Loucy (cell line): Measurements from ENCODE around the gene FRS2.
"Not testable (repeated sequence)": the region's sequence is repeated elsewhere in the genome, so short reads cannot be mapped to it uniquely, and the experiment has no call there.

Experiments
- H2AFZ ChIP-seq: fragments of 200-600 bp; sonication (generic); 2 replicates; pipeline ENCODE4 v1.6.0; 2016; ENCODE audit warnings: antibody characterized with exemption, mild to moderate bottlenecking, low read length, moderate library complexity
- H3F3A ChIP-seq: fragments of 200-600 bp; 2 replicates; pipeline ENCODE4 v1.6.0; 2016; ENCODE audit warnings: antibody characterized with exemption, low read depth, mild to moderate bottlenecking
- H3K27me3 ChIP-seq: fragments of 200-600 bp; sonication (generic); 2 replicates; pipeline ENCODE4 v1.6.1; 2014; ENCODE audit warnings: low read length, mild to moderate bottlenecking; ENCODE audit not compliant: insufficient read depth, poor library complexity, severe bottlenecking
- H3K36me3 ChIP-seq: fragments of 200-600 bp; sonication (generic); 2 replicates; pipeline ENCODE4 v1.6.1; 2016; ENCODE audit warnings: low read length; ENCODE audit not compliant: insufficient read depth
- H3K4me1 ChIP-seq: fragments of 200-600 bp; sonication (generic); 2 replicates; pipeline ENCODE4 v1.5.1; 2014; ENCODE audit warnings: low read length, mild to moderate bottlenecking; ENCODE audit not compliant: insufficient read depth, poor library complexity, severe bottlenecking
- H3K4me2 ChIP-seq: fragments of 200-600 bp; sonication (generic); 2 replicates; pipeline ENCODE4 v1.6.0; 2014; ENCODE audit warnings: antibody characterized with exemption, low read length, low read depth, mild to moderate bottlenecking; ENCODE audit not compliant: poor library complexity, severe bottlenecking
- H3K4me3 ChIP-seq: fragments of 200-600 bp; sonication (generic); 2 replicates; pipeline ENCODE4 v1.5.1; 2014; ENCODE audit warnings: low read length, mild to moderate bottlenecking, mixed read lengths; ENCODE audit not compliant: poor library complexity, severe bottlenecking
- H3K79me2 ChIP-seq: fragments of 200-600 bp; sonication (generic); 2 replicates; pipeline ENCODE4 v1.6.1; 2014; ENCODE audit warnings: low read length; ENCODE audit not compliant: insufficient read depth
- H3K9ac ChIP-seq: fragments of 200-600 bp; sonication (generic); 2 replicates; pipeline ENCODE4 v1.6.0; 2014; ENCODE audit warnings: mild to moderate bottlenecking, low read depth, low read length, moderate library complexity; ENCODE audit not compliant: poor library complexity, severe bottlenecking
- H3K9me2 ChIP-seq: fragments of 200-600 bp; sonication (generic); replicated peaks from 2 replicates; pipeline ENCODE4 v1.6.1; 2016; ENCODE audit warnings: low read depth, low read length, mixed read lengths
- H3K9me3 ChIP-seq: fragments of 200-600 bp; sonication (generic); 2 replicates; pipeline ENCODE4 v1.6.1; 2014; ENCODE audit warnings: mild to moderate bottlenecking, antibody characterized with exemption, low read length, low read depth; ENCODE audit not compliant: insufficient read depth
- H4K20me1 ChIP-seq: fragments of 200-600 bp; sonication (generic); 2 replicates; pipeline ENCODE4 v1.6.0; 2014; ENCODE audit warnings: antibody characterized with exemption, low read length, mild to moderate bottlenecking; ENCODE audit not compliant: insufficient read depth, poor library complexity, severe bottlenecking
- CTCF ChIP-seq: fragments of 200-600 bp; sonication (generic); conservative IDR thresholded peaks from 2 replicates; pipeline ENCODE4 v1.5.1; 2014; ENCODE audit warnings: mild to moderate bottlenecking, antibody characterized with exemption, low read length
- EZH2phosphoT487 ChIP-seq: fragments of 200-600 bp; IDR thresholded peaks from 2 replicates; pipeline ENCODE4 v1.6.1; 2018; ENCODE audit warnings: antibody characterized with exemption, mild to moderate bottlenecking, moderate library complexity, borderline replicate concordance

Gene FRS2

GRCh38 chr12:69447892-69448291 lies 22.3 kb upstream of the FRS2 start:
- Histone ChIP-seq H3K4me2 (no peak overlapping the region), H3K79me2 (no peaks in the 10 kb centered on the region), H4K20me1 (no peaks in the 10 kb centered on the region), H3K4me3 (no peak overlapping the region), H3F3A (no peaks in the 10 kb centered on the region), H2AFZ (no peak overlapping the region), H3K9me2 (no peaks in the 10 kb centered on the region), H3K9ac (no peak overlapping the region), H3K36me3 (no peaks in the 10 kb centered on the region), H3K27me3 (no peaks in the 10 kb centered on the region), H3K9me3 (no peaks in the 10 kb centered on the region), H3K4me1 (no peaks in the 10 kb centered on the region)
- TF ChIP-seq EZH2phosphoT487: no peak
- no peak for TF ChIP-seq CTCF

GRCh38 chr12:69452598-69453132 lies 17.5 kb upstream of the FRS2 start:
- not testable (repeated sequence) for H3K9ac ChIP-seq, H2AFZ ChIP-seq, H3K9me2 ChIP-seq, H3K4me3 ChIP-seq, H3K9me3 ChIP-seq, H3K27me3 ChIP-seq, H3K36me3 ChIP-seq, H3K4me2 ChIP-seq, H3K79me2 ChIP-seq, H4K20me1 ChIP-seq, H3F3A ChIP-seq, H3K4me1 ChIP-seq

DNA sequence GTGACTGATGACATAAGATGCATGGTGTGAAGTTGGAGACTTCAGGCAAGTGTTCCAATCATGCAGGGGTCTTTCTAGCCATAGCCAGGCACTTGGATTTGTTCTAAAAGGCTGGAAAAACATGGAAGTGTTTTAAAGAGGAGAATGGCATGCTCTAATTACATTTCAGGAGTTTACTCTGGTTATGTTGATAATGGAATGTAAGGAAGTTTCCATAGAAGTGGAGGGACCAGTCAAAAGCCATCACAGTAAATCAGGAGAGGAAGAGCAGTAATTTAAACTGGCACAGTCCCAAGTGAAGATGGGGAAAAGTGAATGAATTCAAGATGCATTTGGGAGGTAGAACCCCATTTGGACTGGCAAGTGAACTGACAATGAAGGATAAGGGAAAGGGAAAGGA lies 13.9 kb upstream of the FRS2 start:
- no peaks in the 10 kb centered on the region for H4K20me1 ChIP-seq
- H3K27me3 ChIP-seq: no peaks in the 10 kb centered on the region
- no peak overlapping the region for H3K9ac ChIP-seq
- no peaks in the 10 kb centered on the region for H3K36me3 ChIP-seq
- H2AFZ ChIP-seq: no peak overlapping the region
- H3K9me3 ChIP-seq: no peaks in the 10 kb centered on the region
- TF ChIP-seq CTCF: no peak
- TF ChIP-seq EZH2phosphoT487: no peak
- no peaks in the 10 kb centered on the region for H3K9me2 ChIP-seq
- no peak overlapping the region for H3K4me3 ChIP-seq
- no peaks in the 10 kb centered on the region for H3K79me2 ChIP-seq
- H3K4me2 ChIP-seq: no peak overlapping the region
- no peaks in the 10 kb centered on the region for H3F3A ChIP-seq
- no peaks in the 10 kb centered on the region for H3K4me1 ChIP-seq

GRCh38 chr12:69457433-69457832 lies 12.8 kb upstream of the FRS2 start:
- H3K9me3 ChIP-seq: no peaks in the 10 kb centered on the region
- H3K27me3 ChIP-seq: no peaks in the 10 kb centered on the region
- H3K4me3 ChIP-seq: no peak overlapping the region
- no peak overlapping the region for H2AFZ ChIP-seq
- no peak overlapping the region for H3K4me2 ChIP-seq
- no peaks in the 10 kb centered on the region for H3K9me2 ChIP-seq
- TF ChIP-seq EZH2phosphoT487 (no peak), CTCF (no peak)
- H3F3A ChIP-seq: no peaks in the 10 kb centered on the region
- H3K36me3 ChIP-seq: no peaks in the 10 kb centered on the region
- no peaks in the 10 kb centered on the region for H3K4me1 ChIP-seq
- no peak overlapping the region for H3K9ac ChIP-seq
- H4K20me1 ChIP-seq: no peaks in the 10 kb centered on the region
- no peaks in the 10 kb centered on the region for H3K79me2 ChIP-seq
